ENCODE results near the gene SHISA8.
A peak's percentile ranks its signal among the peaks of the same experiment; 100 is the strongest.

SHISA8 gene

GRCh38 chr22:41912338-41913039 is 2.4 kb downstream of the SHISA8 start:
- TF ChIP-seq CTCF (IDR thresholded peaks at IDR 0.05; ENCODE audit: insufficient read depth, low read length, poor library complexity, severe bottlenecking) (no peak), EZH2phosphoT487 (conservative IDR thresholded peaks at IDR 0.05; ENCODE audit: low read length) (no peak)
- Histone ChIP-seq H3K36me3 (ENCODE audit: low read length) (no peaks in the 10 kb centered on the region), H3K27me3 (ENCODE audit: low read length) (no peaks in the 10 kb centered on the region), H3K27ac (ENCODE audit: low read depth, low read length) (no peak overlapping the region), H3K9me2 (replicated peaks; ENCODE audit: insufficient read depth, low read length) (no peaks in the 10 kb centered on the region), H3K79me2 (ENCODE audit: insufficient read depth, low read length) (no peaks in the 10 kb centered on the region), H3K9ac (ENCODE audit: low read length) (no peak overlapping the region), H4K20me1 (ENCODE audit: low read depth, low read length) (no peaks in the 10 kb centered on the region), H2AFZ (ENCODE audit: low read depth, low read length, severe bottlenecking) (no peak overlapping the region), H3F3A (ENCODE audit: insufficient read depth) (peaks cover 13% of the 10 kb centered on the region; the same call in 1 of the 2 replicates), H3K4me3 (ENCODE audit: insufficient read depth, low read length, poor library complexity, severe bottlenecking) (no peak overlapping the region), H3K9me3 (ENCODE audit: insufficient read depth, low read length) (no peaks in the 10 kb centered on the region), H3K4me2 (ENCODE audit: low read depth, low read length, poor library complexity, severe bottlenecking) (no peak overlapping the region)

DNA sequence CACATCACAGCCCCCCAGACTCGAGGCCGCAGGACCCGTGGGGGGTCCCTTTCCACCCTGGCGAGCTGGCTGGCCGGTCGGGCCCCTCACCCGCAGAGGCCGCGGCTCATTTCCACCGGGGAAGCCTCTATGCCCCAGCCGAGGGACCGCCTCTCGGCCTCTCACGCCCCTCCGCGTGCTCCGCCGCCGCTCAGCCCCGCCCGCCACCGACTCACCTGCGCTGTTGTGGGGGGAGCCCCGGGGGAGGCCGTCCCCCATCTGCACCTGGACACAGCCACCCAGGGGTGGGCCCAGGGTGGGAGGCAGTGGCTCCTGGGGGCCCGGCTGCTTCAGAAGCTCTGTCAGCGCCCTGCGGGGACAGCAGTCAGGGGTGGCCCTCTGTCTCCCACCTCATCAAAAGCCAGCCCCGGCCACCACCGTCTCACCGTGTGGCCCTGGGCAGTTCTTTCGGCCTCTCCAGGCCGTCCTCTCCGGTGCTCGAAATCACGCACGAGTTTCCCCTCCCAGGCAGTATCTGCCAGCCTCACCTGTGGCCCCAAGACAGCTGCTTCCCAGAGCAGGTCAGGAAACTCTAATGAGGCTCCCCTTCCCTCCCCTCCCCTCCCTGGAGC is 3.8 kb downstream of the SHISA8 start:
- H3K4me3 ChIP-seq (ENCODE audit: insufficient read depth, low read length, poor library complexity, severe bottlenecking) = no peak overlapping the region
- H3K9me2 ChIP-seq (replicated peaks; ENCODE audit: insufficient read depth, low read length) = no peaks in the 10 kb centered on the region
- no peaks in the 10 kb centered on the region for H3K79me2 ChIP-seq (ENCODE audit: insufficient read depth, low read length)
- H3F3A ChIP-seq (ENCODE audit: insufficient read depth) = peaks cover 8% of the 10 kb centered on the region
- no peaks in the 10 kb centered on the region for H4K20me1 ChIP-seq (ENCODE audit: low read depth, low read length)
- H3K9me3 ChIP-seq (ENCODE audit: insufficient read depth, low read length) = no peaks in the 10 kb centered on the region
- no peak overlapping the region for H3K27ac ChIP-seq (ENCODE audit: low read depth, low read length)
- no peaks in the 10 kb centered on the region for H3K36me3 ChIP-seq (ENCODE audit: low read length)
- peak overlapping the region; percentile 29 for H3K4me2 ChIP-seq (ENCODE audit: low read depth, low read length, poor library complexity, severe bottlenecking)
- H3K27me3 ChIP-seq (ENCODE audit: low read length) = no peaks in the 10 kb centered on the region
- H2AFZ ChIP-seq (ENCODE audit: low read depth, low read length, severe bottlenecking) = no peak overlapping the region
- no peak overlapping the region for H3K9ac ChIP-seq (ENCODE audit: low read length)
- TF ChIP-seq CTCF (IDR thresholded peaks at IDR 0.05; ENCODE audit: insufficient read depth, low read length, poor library complexity, severe bottlenecking) (no peak), EZH2phosphoT487 (conservative IDR thresholded peaks at IDR 0.05; ENCODE audit: low read length) (no peak)

GRCh38 chr22:41910050-41911000 is 4.5 kb downstream of the SHISA8 start:
- H3K9me3 ChIP-seq (ENCODE audit: insufficient read depth, low read length) = no peaks in the 10 kb centered on the region
- TF ChIP-seq EZH2phosphoT487 (conservative IDR thresholded peaks at IDR 0.05; ENCODE audit: low read length) (0 out of 2 replicates have a peak, but pooled peaks have one; percentile 86), CTCF (IDR thresholded peaks at IDR 0.05; ENCODE audit: insufficient read depth, low read length, poor library complexity, severe bottlenecking) (no peak)
- no peaks in the 10 kb centered on the region for H3K79me2 ChIP-seq (ENCODE audit: insufficient read depth, low read length)
- no peak overlapping the region for H3K27ac ChIP-seq (ENCODE audit: low read depth, low read length)
- H3K4me3 ChIP-seq (ENCODE audit: insufficient read depth, low read length, poor library complexity, severe bottlenecking) = no peak overlapping the region
- H3K36me3 ChIP-seq (ENCODE audit: low read length) = no peaks in the 10 kb centered on the region
- no peak overlapping the region for H3K9ac ChIP-seq (ENCODE audit: low read length)
- no peaks in the 10 kb centered on the region for H3K9me2 ChIP-seq (replicated peaks; ENCODE audit: insufficient read depth, low read length)
- peak overlapping the region; percentile 29 for H3K4me2 ChIP-seq (ENCODE audit: low read depth, low read length, poor library complexity, severe bottlenecking)
- H2AFZ ChIP-seq (ENCODE audit: low read depth, low read length, severe bottlenecking) = no peak overlapping the region
- H3K27me3 ChIP-seq (ENCODE audit: low read length) = no peaks in the 10 kb centered on the region
- no peaks in the 10 kb centered on the region for H4K20me1 ChIP-seq (ENCODE audit: low read depth, low read length)
- H3F3A ChIP-seq (ENCODE audit: insufficient read depth) = peaks cover 4% of the 10 kb centered on the region; the same call in 1 of the 2 replicates

All from SU-DHL-6 (cell line).